GM19397 (cell line): ENCODE results near the gene NPAS4.

Experiments
- ATAC-seq: cut with Tn5 transposase; IDR thresholded peaks from one replicate; pipeline ENCODE4 v1.9.1; 2021; ENCODE audit warnings: mild to moderate bottlenecking, moderate library complexity; ENCODE audit not compliant: unreplicated experiment

The NPAS4 gene

DNA sequence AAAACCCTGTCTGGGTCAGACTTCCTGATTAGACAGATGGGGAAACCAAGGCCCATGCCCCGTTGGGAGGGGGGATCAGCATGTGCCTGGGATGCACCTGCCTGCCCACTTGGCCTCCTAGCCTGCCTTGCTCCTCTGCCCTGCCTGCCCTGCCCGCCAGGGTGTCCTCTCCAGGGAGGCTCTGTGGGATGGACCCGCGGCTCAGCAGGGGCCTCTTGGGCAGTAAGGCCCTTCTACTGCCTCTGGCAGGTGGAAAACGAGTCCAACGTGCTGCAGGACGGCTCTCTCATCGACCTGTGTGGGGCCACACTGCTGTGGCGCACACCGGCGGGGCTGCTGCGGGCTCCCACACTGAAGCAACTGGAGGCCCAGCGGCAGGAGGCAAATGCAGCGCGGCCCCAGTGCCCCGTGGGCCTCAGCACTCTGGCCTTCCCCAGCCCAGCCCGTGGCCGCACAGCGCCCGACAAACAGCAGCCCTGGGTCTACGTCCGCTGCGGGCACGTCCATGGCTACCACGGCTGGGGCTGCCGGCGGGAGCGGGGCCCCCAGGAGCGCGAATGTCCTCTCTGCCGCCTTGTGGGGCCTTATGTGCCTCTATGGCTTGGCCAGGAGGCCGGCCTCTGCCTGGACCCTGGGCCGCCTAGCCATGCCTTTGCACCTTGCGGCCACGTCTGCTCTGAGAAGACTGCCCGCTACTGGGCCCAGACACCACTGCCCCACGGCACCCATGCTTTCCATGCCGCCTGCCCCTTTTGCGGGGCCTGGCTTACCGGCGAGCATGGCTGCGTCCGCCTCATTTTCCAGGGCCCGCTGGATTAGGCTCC, 54.7 kb downstream of the NPAS4 start:
- no peak for ATAC-seq
